Testis (tissue), 3 donors: ENCODE data around the gene GLRX5. TPM values are rescaled to one million over a fixed set of nuclear protein-coding genes. Genes with fewer than 3 reads are reported as not detected.

ENCODE experiments used
- polyA plus RNA-seq: library from polyadenylated mRNA; stranded (reverse); fragments of 350-450 nt; fragmentation: Illumina TruSeq; extraction: RNeasy Lipid Tissue Mini Kit (QIAGEN cat#74804); gene quantifications from one replicate; pipeline ENCODE4 v1.2.3, GENCODE V29; 2014; ENCODE audit warnings: low read depth, low replicate concordance; ENCODE audit not compliant: insufficient read depth
- small RNA-seq, 2 donors: library from RNA; depleted of rRNA; stranded (forward); fragments of <200 nt; gene quantifications; one replicate each; pipeline ENCODE3, GENCODE V24; 2016
- total RNA-seq, 2 donors: library from RNA; depleted of rRNA; stranded (reverse); fragments of >200 nt; gene quantifications; one replicate each; pipeline ENCODE4 v1.2.3, GENCODE V29; 2016

The GLRX5 gene
- total and polyA plus RNA-seq, 3 donors from 2014 or later: 83.9 to 101 (median 95.0) TPM

Small RNAs within 50 kb of the gene (small RNA-seq; reads per million reads assigned to genes)
- 3.0 to 8.3 reads per million in 2 donors for gene SCARNA13

Other genes with a start within 250 kb of the GLRX5 start
- gene CLMN, start 215.1 kb upstream of the GLRX5 start, total RNA-seq: 10 to 100 TPM; 35.9 to 68.0 TPM
- 134 TPM for gene CLMN, start 215.1 kb upstream of the GLRX5 start, polyA plus RNA-seq
- 10 to 100 TPM; 37.6 to 38.9 TPM for gene SYNE3, start 18.4 kb upstream of the GLRX5 start, total RNA-seq
- 8.3 TPM for gene SYNE3, start 18.4 kb upstream of the GLRX5 start, polyA plus RNA-seq
- 1 to 10 TPM; 3.7 to 5.6 TPM for gene TCL1B, start 151.4 kb downstream of the GLRX5 start, total RNA-seq
- gene TCL1B, start 151.4 kb downstream of the GLRX5 start, polyA plus RNA-seq: 5.1 TPM
- 10 to 100 TPM; 10.2 to 14.1 TPM for gene TCL1A, start 179.1 kb downstream of the GLRX5 start, total RNA-seq
- 13.7 TPM for gene TCL1A, start 179.1 kb downstream of the GLRX5 start, polyA plus RNA-seq